ENCODE results near the gene LPP. TPM values are rescaled to one million over a fixed set of nuclear protein-coding genes. Genes with fewer than 3 reads are reported as not detected.

LPP gene
- total RNA-seq, 1 donor from 2014 or later = 28.2 TPM

DNA sequence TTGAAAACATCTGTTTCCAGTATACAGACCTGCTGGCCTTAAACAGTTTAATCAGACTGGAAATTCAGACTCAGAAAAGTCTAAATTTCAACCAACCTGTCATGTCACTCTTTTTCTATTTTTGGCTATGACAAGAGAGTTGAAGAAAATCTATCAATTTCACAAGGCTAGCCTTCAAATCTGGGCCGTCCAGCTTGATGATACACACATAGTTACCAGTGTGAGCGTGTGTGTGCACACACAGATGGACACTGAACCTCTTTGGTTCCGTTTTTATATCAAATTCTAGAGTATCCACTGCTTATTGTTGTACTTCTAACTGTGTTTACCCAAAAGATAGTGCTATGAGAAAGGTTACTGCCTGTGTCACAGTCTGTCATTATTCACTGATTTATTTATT, 368.2 kb downstream of the LPP start:
- no peak overlapping the region for H3K27ac ChIP-seq (ENCODE audit: low read depth, low read length)
- H3K9ac ChIP-seq (ENCODE audit: low read depth in 1 of 3, low read length in 3 of 3) = no peak overlapping the region
- no peaks in the 10 kb centered on the region for H3K9me3 ChIP-seq (ENCODE audit: control insufficient read depth in 3 of 3, low read length in 3 of 3)
- no peak overlapping the region for H3K4me3 ChIP-seq (ENCODE audit: low read length in 3 of 3)
- peaks cover 0 to 2% (median 0%) of the 10 kb centered on the region in 3 donors for H3K36me3 ChIP-seq (ENCODE audit: control insufficient read depth in 3 of 3, insufficient read depth in 3 of 3, low read length in 3 of 3)
- H3K27me3 ChIP-seq (ENCODE audit: control insufficient read depth in 3 of 3, insufficient read depth in 3 of 3, low read length in 3 of 3) = no peaks in the 10 kb centered on the region
- no peaks in the 10 kb centered on the region for H3K4me1 ChIP-seq (ENCODE audit: control insufficient read depth in 3 of 3, insufficient read depth in 3 of 3, low read length in 3 of 3)

DNA sequence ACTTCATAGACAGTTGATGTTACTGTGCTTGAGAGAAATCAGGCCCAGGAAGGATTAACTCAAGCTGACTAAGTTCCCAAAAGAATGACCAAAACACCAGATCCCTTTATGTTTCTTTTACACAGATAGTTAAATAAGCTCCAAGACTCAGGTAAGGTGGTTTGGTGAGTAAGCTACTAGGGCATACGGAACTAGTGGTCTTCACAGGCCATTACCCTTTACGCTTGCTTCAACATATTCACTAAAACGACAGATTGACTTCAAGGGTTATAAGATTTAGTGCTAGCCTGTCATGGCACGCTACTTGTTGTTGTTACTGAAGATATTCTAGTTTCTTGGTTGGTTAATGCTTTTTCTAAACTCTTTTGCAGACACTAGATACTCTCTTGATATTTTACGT, 369.3 kb downstream of the LPP start:
- Histone ChIP-seq H3K9ac (ENCODE audit: low read depth in 1 of 3, low read length in 3 of 3) (no peak overlapping the region), H3K36me3 (ENCODE audit: control insufficient read depth in 3 of 3, insufficient read depth in 3 of 3, low read length in 3 of 3) (peaks cover 0 to 2% (median 0%) of the 10 kb centered on the region in 3 donors), H3K27ac (ENCODE audit: low read depth, low read length) (no peak overlapping the region), H3K27me3 (ENCODE audit: control insufficient read depth in 3 of 3, insufficient read depth in 3 of 3, low read length in 3 of 3) (no peaks in the 10 kb centered on the region), H3K9me3 (ENCODE audit: control insufficient read depth in 3 of 3, low read length in 3 of 3) (no peaks in the 10 kb centered on the region), H3K4me1 (ENCODE audit: control insufficient read depth in 3 of 3, insufficient read depth in 3 of 3, low read length in 3 of 3) (no peaks in the 10 kb centered on the region), H3K4me3 (ENCODE audit: low read length in 3 of 3) (no peak overlapping the region)

DNA sequence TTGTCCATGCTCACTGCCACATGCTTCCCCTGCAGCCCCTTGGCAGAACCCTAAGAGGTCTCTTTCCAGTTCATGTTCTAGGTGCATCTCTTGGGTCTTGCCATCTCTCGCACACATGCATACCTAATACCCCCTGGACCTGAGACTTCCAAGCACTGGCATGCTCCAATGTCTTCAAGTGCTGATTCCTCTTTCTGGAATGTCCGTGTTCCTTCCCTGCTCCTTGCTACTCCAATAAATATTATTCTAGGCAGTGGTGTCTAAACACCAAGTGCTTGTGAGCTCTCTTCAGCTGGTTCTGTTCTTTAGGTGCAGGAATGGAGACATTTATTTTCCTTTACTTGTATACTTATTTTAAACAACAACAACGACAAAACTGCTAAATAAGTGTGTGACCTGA, 370.1 kb downstream of the LPP start:
- no peak overlapping the region for H3K27ac ChIP-seq (ENCODE audit: low read depth, low read length)
- H3K27me3 ChIP-seq (ENCODE audit: control insufficient read depth in 3 of 3, insufficient read depth in 3 of 3, low read length in 3 of 3) = no peaks in the 10 kb centered on the region
- no peak overlapping the region for H3K4me3 ChIP-seq (ENCODE audit: low read length in 3 of 3)
- peaks cover 0 to 2% (median 0%) of the 10 kb centered on the region in 3 donors for H3K36me3 ChIP-seq (ENCODE audit: control insufficient read depth in 3 of 3, insufficient read depth in 3 of 3, low read length in 3 of 3)
- H3K4me1 ChIP-seq (ENCODE audit: control insufficient read depth in 3 of 3, insufficient read depth in 3 of 3, low read length in 3 of 3) = no peaks in the 10 kb centered on the region
- H3K9ac ChIP-seq (ENCODE audit: low read depth in 1 of 3, low read length in 3 of 3) = no peak overlapping the region
- no peaks in the 10 kb centered on the region for H3K9me3 ChIP-seq (ENCODE audit: control insufficient read depth in 3 of 3, low read length in 3 of 3)

DNA sequence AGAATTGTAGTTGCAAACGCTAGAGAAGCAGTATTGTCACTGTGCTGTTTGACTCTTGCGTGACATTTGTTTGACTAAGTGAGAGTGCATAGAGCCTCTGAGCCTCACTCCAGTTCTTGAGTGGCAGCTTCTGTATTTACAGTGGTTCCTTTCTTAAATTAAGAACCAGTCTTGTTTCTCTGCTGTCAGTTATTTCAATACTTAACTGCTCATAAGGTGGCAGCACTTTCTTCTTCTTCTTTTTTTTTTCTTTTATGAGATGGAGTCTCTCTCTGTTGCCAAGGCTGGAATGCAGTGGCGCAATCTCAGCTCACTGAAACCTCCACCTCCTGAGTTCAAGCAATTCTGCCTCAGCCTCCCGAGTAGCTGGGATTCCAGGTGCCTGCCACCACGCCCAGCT, 372.1 kb downstream of the LPP start:
- Histone ChIP-seq H3K4me1 (ENCODE audit: control insufficient read depth in 3 of 3, insufficient read depth in 3 of 3, low read length in 3 of 3) (no peaks in the 10 kb centered on the region), H3K4me3 (ENCODE audit: low read length in 3 of 3) (no peak overlapping the region), H3K9ac (ENCODE audit: low read depth in 1 of 3, low read length in 3 of 3) (no peak overlapping the region), H3K9me3 (ENCODE audit: control insufficient read depth in 3 of 3, low read length in 3 of 3) (no peaks in the 10 kb centered on the region), H3K27me3 (ENCODE audit: control insufficient read depth in 3 of 3, insufficient read depth in 3 of 3, low read length in 3 of 3) (no peaks in the 10 kb centered on the region), H3K27ac (ENCODE audit: low read depth, low read length) (no peak overlapping the region), H3K36me3 (ENCODE audit: control insufficient read depth in 3 of 3, insufficient read depth in 3 of 3, low read length in 3 of 3) (peaks cover 0 to 2% (median 0%) of the 10 kb centered on the region in 3 donors)

DNA sequence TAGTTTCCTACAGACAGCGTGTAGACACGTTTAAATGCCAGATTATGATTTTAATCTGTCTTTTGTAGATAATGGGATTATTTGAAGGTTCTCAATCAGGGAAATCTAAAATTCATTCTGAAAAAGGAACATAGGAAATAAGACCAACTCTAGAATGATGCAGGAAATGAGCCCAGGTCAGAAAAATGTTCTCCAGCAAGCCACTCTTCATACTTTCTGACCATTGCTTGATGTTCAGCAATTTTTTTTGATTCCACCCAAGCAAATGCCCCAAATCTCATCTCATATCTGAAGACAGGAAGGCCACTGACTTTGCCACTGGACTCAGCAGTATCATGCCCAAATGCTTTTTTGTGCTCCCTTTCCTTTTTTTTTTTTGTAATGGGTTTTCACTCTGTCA, 373.4 kb downstream of the LPP start:
- H3K36me3 ChIP-seq (ENCODE audit: control insufficient read depth in 3 of 3, insufficient read depth in 3 of 3, low read length in 3 of 3) = peaks cover 0 to 2% (median 0%) of the 10 kb centered on the region in 3 donors
- H3K9ac ChIP-seq (ENCODE audit: low read depth in 1 of 3, low read length in 3 of 3) = no peak overlapping the region
- no peaks in the 10 kb centered on the region for H3K4me1 ChIP-seq (ENCODE audit: control insufficient read depth in 3 of 3, insufficient read depth in 3 of 3, low read length in 3 of 3)
- no peaks in the 10 kb centered on the region for H3K27me3 ChIP-seq (ENCODE audit: control insufficient read depth in 3 of 3, insufficient read depth in 3 of 3, low read length in 3 of 3)
- H3K9me3 ChIP-seq (ENCODE audit: control insufficient read depth in 3 of 3, low read length in 3 of 3) = no peaks in the 10 kb centered on the region
- H3K27ac ChIP-seq (ENCODE audit: low read depth, low read length) = no peak overlapping the region
- H3K4me3 ChIP-seq (ENCODE audit: low read length in 3 of 3) = no peak overlapping the region

DNA sequence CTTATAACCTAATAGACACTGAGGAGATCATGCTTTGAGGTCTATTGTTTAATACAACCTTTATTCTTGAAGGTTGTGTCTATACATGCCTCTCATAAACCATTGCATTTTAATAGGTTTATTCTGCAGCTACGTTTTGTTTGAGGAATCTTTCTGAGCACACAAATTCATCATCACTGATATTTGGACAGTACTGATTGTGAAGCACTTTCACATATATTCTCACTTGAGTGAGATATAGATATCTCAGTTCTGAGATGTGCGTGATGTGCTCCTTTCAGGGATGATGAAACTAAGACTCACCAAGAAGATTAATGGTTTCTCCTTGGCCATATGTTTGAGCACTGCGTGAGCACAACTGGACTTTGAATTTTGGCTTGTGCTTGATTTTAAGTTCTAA, 374.4 kb downstream of the LPP start:
- Histone ChIP-seq H3K27ac (ENCODE audit: low read depth, low read length) (no peak overlapping the region), H3K4me3 (ENCODE audit: low read length in 3 of 3) (no peak overlapping the region), H3K36me3 (ENCODE audit: control insufficient read depth in 3 of 3, insufficient read depth in 3 of 3, low read length in 3 of 3) (peaks cover 0 to 2% (median 0%) of the 10 kb centered on the region in 3 donors), H3K9me3 (ENCODE audit: control insufficient read depth in 3 of 3, low read length in 3 of 3) (no peaks in the 10 kb centered on the region), H3K4me1 (ENCODE audit: control insufficient read depth in 3 of 3, insufficient read depth in 3 of 3, low read length in 3 of 3) (no peaks in the 10 kb centered on the region), H3K9ac (ENCODE audit: low read depth in 1 of 3, low read length in 3 of 3) (no peak overlapping the region), H3K27me3 (ENCODE audit: control insufficient read depth in 3 of 3, insufficient read depth in 3 of 3, low read length in 3 of 3) (no peaks in the 10 kb centered on the region)

DNA sequence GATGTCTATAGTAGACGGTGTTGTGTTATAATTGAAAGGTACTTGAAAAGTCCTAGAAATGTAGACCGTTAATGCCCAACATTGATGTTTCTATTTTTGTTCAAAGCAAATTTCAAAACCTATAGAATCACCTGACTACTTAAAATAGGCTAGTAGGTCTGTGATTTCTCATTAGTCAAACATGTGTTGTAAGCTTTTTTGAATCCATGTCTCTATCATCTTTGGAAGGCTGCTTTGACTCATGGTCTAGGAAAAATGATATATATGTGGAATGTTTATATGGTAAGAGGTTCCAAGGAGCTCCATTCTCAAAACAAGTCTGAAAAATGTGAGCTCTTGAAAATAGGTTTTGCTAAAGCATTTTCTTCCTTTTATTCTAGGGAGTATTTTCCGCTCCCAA, 375.3 kb downstream of the LPP start:
- Histone ChIP-seq H3K4me3 (ENCODE audit: low read length in 3 of 3) (no peak overlapping the region), H3K9me3 (ENCODE audit: control insufficient read depth in 3 of 3, low read length in 3 of 3) (no peaks in the 10 kb centered on the region), H3K4me1 (ENCODE audit: control insufficient read depth in 3 of 3, insufficient read depth in 3 of 3, low read length in 3 of 3) (peaks cover 0 to 4% (median 4%) of the 10 kb centered on the region in 3 donors), H3K27ac (ENCODE audit: low read depth, low read length) (no peak overlapping the region), H3K27me3 (ENCODE audit: control insufficient read depth in 3 of 3, insufficient read depth in 3 of 3, low read length in 3 of 3) (no peaks in the 10 kb centered on the region), H3K9ac (ENCODE audit: low read depth in 1 of 3, low read length in 3 of 3) (no peak overlapping the region), H3K36me3 (ENCODE audit: control insufficient read depth in 3 of 3, insufficient read depth in 3 of 3, low read length in 3 of 3) (peaks cover 0 to 2% (median 0%) of the 10 kb centered on the region in 3 donors)

DNA sequence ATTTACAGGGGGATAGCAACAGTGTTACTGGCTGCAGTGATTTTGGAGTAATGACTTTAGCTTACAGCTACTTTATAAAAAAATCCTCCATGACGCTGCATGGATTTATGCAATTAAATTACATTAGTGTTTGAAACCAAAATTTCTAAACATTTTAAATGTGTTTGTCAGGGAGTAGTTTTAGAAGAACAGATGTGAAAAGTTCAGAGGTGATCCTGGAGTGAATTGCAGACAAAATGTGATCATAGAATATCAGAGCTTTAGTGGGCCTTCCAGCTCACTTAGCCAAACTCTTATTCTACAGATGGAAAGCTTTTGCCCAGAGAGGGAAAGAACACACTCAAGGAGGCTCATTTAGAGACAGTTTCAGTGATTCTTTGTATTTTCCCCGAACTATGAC, 376.3 kb downstream of the LPP start:
- Histone ChIP-seq H3K9ac (ENCODE audit: low read depth in 1 of 3, low read length in 3 of 3) (no peak overlapping the region), H3K27me3 (ENCODE audit: control insufficient read depth in 3 of 3, insufficient read depth in 3 of 3, low read length in 3 of 3) (no peaks in the 10 kb centered on the region), H3K27ac (ENCODE audit: low read depth, low read length) (no peak overlapping the region)

DNA sequence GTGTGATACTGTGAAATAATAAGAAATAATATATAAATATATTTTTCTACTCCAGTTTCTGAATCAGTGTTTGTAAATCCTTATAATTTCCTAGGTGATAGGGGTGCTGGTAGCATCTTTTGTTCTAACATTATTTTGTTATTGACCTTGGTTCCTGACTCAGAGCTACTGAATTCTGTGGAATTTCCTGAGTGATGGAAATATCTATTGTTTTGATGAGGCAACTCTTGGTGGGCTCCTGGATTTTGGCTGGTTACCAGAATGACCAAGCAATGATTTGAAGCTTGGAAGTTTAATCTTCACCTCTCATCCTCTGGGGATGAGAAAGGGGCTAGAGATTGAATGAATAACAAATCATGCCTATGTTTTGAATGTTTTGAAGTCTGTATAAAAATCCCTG, 377.3 kb downstream of the LPP start:
- Histone ChIP-seq H3K4me3 (ENCODE audit: low read length in 3 of 3) (no peak overlapping the region), H3K9ac (ENCODE audit: low read depth in 1 of 3, low read length in 3 of 3) (no peak overlapping the region)

More for the DNA sequence above, 376.3 kb downstream of the LPP start:
- Histone ChIP-seq H3K9me3 (ENCODE audit: control insufficient read depth in 3 of 3, low read length in 3 of 3) (no peaks in the 10 kb centered on the region), H3K36me3 (ENCODE audit: control insufficient read depth in 3 of 3, insufficient read depth in 3 of 3, low read length in 3 of 3) (peaks cover 0 to 2% (median 0%) of the 10 kb centered on the region in 3 donors), H3K4me3 (ENCODE audit: low read length in 3 of 3) (no peak overlapping the region), H3K4me1 (ENCODE audit: control insufficient read depth in 3 of 3, insufficient read depth in 3 of 3, low read length in 3 of 3) (peaks cover 0 to 4% (median 4%) of the 10 kb centered on the region in 3 donors)

DNA sequence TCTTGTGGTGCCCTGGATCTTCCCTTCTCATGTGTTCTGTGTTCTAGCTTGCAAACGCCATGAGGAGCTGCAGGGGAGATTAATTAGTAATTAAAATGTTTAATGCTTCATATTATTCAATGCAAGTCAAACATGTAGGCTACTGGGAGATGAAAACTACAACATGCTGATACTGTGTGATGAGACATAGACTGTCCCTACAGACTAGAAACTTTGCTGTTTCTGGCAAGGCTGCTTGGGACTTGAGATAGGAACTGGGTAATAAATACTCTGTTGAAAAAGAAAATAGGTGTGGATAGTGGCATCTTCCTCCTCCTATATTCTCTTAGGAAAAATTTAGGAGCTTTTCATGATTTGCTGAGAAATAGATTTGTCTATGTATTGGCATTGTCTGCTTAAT, 379.2 kb downstream of the LPP start:
- Histone ChIP-seq H3K4me1 (ENCODE audit: control insufficient read depth in 3 of 3, insufficient read depth in 3 of 3, low read length in 3 of 3) (peaks cover 0 to 4% (median 4%) of the 10 kb centered on the region in 3 donors), H3K9ac (ENCODE audit: low read depth in 1 of 3, low read length in 3 of 3) (no peak overlapping the region), H3K27me3 (ENCODE audit: control insufficient read depth in 3 of 3, insufficient read depth in 3 of 3, low read length in 3 of 3) (no peaks in the 10 kb centered on the region), H3K4me3 (ENCODE audit: low read length in 3 of 3) (no peak overlapping the region), H3K27ac (ENCODE audit: low read depth, low read length) (no peak overlapping the region), H3K36me3 (ENCODE audit: control insufficient read depth in 3 of 3, insufficient read depth in 3 of 3, low read length in 3 of 3) (no peaks in the 10 kb centered on the region), H3K9me3 (ENCODE audit: control insufficient read depth in 3 of 3, low read length in 3 of 3) (no peaks in the 10 kb centered on the region)

More for the DNA sequence above, 377.3 kb downstream of the LPP start:
- Histone ChIP-seq H3K27ac (ENCODE audit: low read depth, low read length) (no peak overlapping the region), H3K27me3 (ENCODE audit: control insufficient read depth in 3 of 3, insufficient read depth in 3 of 3, low read length in 3 of 3) (no peaks in the 10 kb centered on the region), H3K36me3 (ENCODE audit: control insufficient read depth in 3 of 3, insufficient read depth in 3 of 3, low read length in 3 of 3) (no peaks in the 10 kb centered on the region), H3K4me1 (ENCODE audit: control insufficient read depth in 3 of 3, insufficient read depth in 3 of 3, low read length in 3 of 3) (peaks cover 0 to 4% (median 4%) of the 10 kb centered on the region in 3 donors), H3K9me3 (ENCODE audit: control insufficient read depth in 3 of 3, low read length in 3 of 3) (no peaks in the 10 kb centered on the region)
